GM20000 (cell line): ENCODE data around the gene ELOVL5.
"Not testable (repeated sequence)": the region's sequence is repeated elsewhere in the genome, so short reads cannot be mapped to it uniquely, and the experiment has no call there.

Experiments used
- DNase-seq: peaks from one replicate; pipeline ENCODE4 v3.0.0; 2012; ENCODE audit warnings: low spot score
- TF ChIP-seq, protein P1 (sequence below): IDR thresholded peaks from 2 replicates; pipeline ENCODE4 v1.5.1; 2012; ENCODE audit warnings: mild to moderate bottlenecking, control low read depth; ENCODE audit errors: extremely low read depth, missing control alignments

Gene ELOVL5

DNA sequence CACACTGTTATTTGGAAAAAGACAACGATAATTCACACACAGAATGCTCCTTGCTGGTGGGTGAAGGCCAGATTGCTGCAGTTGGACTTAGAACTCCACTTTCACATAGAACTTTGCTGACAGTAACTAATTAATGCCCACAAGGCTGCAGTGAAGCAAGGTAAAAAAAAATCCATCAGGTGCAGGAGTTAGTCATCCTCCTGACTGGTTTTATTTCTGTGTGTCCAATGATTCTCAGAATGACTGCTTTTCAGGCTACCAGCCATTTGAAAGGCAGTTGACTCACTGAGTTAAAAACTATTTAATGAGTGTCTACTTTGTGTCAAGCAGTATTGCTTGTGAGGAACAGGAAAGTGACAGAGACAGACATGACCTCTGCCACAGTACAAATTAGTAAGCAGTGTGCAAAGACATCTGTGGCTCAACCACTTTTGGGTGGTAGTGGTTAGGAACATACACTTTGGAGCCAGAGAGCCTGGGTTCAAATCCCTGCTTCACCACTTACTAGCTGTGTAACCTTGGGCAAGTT lies 41.9 kb downstream of the ELOVL5 start:
- DNase-seq: peak; percentile 65
- TF ChIP-seq, protein P1, sequence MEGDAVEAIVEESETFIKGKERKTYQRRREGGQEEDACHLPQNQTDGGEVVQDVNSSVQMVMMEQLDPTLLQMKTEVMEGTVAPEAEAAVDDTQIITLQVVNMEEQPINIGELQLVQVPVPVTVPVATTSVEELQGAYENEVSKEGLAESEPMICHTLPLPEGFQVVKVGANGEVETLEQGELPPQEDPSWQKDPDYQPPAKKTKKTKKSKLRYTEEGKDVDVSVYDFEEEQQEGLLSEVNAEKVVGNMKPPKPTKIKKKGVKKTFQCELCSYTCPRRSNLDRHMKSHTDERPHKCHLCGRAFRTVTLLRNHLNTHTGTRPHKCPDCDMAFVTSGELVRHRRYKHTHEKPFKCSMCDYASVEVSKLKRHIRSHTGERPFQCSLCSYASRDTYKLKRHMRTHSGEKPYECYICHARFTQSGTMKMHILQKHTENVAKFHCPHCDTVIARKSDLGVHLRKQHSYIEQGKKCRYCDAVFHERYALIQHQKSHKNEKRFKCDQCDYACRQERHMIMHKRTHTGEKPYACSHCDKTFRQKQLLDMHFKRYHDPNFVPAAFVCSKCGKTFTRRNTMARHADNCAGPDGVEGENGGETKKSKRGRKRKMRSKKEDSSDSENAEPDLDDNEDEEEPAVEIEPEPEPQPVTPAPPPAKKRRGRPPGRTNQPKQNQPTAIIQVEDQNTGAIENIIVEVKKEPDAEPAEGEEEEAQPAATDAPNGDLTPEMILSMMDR: no peak

DNA sequence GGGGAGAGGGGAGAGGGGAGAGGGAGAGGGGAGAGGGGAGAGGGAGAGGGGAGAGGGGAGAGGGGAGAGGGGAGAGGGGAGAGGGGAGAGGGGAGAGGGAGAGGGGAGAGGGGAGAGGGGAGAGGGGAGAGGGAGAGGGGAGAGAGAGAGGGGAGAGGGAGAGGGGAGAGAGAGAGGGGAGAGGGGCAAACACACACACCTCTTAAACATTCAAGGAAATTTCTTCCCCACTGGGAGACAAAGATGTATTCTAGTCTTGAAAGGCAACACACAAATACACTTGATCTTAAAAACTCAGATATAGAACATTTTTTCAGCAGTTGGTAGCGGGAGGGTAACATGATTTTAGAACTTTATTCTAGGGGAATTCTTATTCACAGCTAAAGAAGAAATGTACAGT lies 42.5 kb downstream of the ELOVL5 start:
- DNase-seq: peak; percentile 23

DNA sequence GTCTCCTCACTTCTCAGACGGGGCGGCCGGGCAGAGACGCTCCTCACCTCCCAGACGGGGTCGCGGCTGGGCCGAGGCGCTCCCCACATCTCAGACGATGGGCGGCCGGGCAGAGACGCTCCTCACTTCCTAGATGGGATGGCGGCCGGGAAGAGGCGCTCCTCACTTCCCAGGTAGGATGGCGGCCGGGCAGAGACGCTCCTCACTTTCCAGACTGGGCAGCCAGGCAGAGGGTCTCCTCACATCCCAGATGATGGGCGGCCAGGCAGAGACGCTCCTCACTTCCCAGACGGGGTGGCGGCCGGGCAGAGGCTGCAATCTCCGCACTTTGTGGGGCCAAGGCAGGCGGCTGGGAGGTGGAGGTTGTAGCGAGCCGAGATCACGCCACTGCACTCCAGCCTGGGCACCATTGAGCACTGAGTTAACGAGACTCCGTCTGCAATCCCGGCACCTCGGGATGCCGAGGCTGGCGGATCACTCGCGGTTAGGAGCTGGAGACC lies 43.2 kb downstream of the ELOVL5 start:
- not testable (repeated sequence) for DNase-seq

DNA sequence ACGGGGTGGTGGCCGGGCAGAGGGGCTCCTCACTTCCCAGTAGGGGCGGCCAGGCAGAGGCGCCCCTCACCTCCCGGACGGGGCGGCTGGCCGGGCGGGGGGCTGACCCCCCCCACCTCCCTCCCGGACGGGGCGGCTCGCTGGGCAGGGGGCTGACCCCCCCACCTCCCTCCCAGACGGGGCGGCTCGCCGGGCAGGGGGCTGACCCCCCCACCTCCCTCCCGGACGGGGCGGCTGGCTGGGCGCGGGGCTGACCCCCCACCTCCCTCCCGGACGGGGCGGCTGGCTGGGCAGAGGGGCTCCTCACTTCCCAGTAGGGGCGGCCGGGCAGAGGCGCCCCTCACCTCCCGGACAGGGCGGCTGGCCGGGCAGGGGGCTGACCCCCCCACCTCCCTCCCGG lies 43.8 kb downstream of the ELOVL5 start:
- DNase-seq: not testable (repeated sequence)

DNA sequence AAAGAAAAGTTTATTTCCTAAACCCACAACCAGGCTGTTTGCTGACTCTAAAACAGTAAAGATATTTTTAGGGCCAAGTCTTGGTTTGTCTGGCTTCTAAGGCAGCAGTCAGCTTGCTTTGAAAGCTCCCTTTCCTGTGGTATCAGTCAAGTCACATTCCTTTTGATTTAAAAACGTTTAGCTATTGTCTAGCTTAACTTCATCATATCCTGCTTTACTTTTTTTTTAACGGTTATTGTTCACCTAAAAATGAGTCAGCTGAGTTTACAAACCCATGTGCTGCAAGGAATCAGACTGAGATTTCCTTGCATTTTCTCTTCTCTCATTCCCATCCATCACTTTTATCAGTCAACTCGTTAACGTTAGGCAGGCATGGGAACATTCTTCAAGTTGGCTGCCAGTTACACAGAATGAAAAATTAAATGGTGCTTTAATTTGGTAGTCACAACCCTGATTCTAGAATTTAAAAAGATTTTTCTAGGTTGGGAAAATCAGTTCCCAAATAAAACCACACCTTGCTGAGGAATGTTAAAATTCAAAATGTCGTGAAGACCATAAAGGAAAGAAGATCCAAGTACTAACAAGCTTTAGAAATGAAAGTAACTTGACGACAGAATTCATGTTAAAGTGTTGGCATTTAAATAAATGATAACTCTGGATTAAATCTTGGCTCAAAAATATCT lies 45.9 kb downstream of the ELOVL5 start:
- TF ChIP-seq, protein P1: no peak
- DNase-seq: no peak

DNA sequence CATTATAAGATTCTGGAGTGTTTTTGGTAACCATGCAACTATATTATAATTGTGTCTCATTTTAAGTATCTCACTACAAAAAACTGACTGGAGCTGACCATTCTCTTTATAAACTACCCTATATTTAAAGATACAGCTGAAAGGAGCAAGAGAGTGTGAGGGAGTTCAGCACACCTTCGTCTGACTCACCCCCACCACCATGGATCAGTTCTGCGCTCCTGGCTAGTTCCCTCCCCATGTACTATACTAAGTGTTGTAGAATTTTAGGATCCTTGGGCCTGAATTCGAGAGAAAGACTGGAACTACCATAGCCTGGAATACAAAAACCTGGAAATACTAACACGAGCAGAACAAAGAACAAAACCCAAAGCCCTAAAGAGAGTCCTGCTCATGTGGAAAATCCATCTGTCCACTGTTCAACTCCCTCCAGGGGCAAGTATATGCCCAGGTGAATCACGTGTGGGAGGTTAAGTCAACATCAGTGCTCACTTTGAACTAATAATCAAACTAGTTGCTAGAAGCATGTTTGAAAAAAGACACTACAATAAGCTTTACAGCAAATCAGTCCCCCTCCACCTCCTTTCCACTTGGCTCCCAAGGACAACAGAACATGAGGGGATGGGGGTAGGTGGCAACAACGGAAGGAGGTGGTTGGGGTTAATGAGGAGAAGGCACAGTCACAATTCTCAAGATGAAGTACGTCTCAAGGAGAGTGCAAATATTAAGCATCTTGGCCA lies 46.8 kb downstream of the ELOVL5 start:
- TF ChIP-seq, protein P1: no peak
- DNase-seq: no peak

DNA sequence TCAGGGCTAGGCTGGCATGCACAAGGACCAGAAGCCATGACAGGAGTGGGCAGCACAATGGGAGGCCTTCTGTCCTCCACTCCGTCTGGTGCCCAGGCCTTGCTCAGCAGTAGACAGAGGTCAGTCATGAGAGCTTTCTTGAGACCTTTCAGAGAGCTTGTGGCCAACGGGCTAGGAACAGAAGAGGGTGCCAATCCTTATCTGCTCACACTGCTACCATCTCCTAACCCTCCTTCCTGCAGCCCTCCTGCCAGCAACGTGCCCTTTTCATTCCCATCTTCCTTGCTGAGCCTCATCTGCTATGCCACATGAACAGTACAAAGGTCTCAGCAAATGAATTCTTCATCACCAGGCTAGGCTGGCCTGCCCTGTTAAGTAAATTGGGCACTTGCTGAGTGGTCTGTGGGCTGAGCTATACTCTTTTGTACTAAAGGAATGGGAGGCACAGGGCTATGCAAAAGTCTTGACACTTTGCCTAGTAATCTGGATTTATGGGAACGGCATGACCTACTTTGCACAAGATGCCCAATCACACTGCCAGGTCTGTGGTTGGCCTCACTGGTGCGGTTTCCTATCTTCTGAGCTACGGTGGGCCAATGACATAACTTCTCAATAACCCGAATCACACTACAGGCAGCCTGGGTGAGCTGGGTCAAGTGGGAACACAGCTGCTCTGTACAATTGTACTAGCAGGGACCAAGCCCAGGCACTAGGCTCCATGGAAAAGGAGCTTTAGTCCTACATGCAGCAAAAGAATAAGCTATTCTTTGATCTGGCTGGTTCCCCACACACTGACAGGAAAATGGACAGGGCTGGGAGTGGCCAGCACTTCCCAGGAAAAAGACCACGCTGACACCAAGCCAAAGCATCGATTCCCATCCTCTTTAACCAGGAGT lies 47.8 kb downstream of the ELOVL5 start:
- TF ChIP-seq, protein P1: no peak
- no peak for DNase-seq

DNA sequence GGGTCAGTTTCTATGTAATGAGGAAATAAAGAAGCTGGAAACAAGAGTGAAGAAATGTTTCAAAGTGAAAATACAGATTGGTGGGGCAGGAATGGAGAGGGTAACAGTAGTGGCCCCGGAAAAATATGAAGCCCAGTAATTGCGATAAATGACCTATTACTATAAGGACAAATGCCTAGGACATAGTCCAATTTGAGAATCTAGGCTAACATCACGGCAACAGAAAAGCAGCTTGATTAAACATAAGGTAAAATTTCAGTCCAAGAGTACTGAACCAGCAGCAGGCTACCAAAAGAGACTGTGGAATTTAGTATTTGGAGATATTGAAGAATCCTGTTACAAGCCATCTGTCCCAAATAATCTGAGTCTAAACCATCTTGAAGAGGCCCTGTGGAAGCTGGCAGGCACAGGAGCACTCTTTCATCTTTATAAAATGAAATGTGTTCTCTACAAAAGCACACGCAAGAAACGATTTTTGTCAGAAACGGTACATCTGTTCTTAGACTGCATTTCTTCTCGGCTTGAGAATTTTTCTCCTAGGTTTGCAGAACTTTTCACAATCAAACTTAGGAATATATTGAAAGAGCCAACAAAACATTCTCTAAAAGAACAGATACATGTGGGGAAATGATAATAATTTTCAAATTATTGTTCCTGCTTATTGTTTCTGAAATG lies 49.3 kb downstream of the ELOVL5 start:
- no peak for DNase-seq
- TF ChIP-seq, protein P1: no peak
